Esophagus muscularis mucosa (tissue), 4 donors: ENCODE measurements around the gene GRPEL2. TPM values are rescaled to one million over a fixed set of nuclear protein-coding genes. Genes with fewer than 3 reads are reported as not detected.

Source experiments
- DNase-seq: peaks from one replicate; pipeline ENCODE4 v3.0.0-alpha.2; 2017; ENCODE audit errors: extremely low spot score
- H3K27ac ChIP-seq, 4 donors: fragments of 200-600 bp; sonication (generic); replicated peaks in 1 of 4; 1 replicate in 3 of 4; 2 replicates in 1 of 4; pipeline ENCODE4 v1.5.1; 2016 to 2019; ENCODE audit warnings: mild to moderate bottlenecking in 1 of 4
- H3K27me3 ChIP-seq, 4 donors: fragments of 200-600 bp; sonication (generic); one replicate each; pipeline versions ENCODE4 v1.5.1 to v1.6.0; 2016 to 2019
- H3K36me3 ChIP-seq, 4 donors: fragments of 200-600 bp; sonication (generic); one replicate each; pipeline ENCODE4 v1.5.1; 2016 to 2019
- H3K4me1 ChIP-seq, 4 donors: fragments of 200-600 bp; sonication (generic); one replicate each; pipeline ENCODE4 v1.5.1; 2016 to 2019
- H3K4me3 ChIP-seq, 4 donors: fragments of 200-600 bp; sonication (generic); 1 replicate in 2 of 4; 2 replicates in 2 of 4; pipeline ENCODE4 v1.5.1; 2016 to 2019; ENCODE audit warnings: mild to moderate bottlenecking in 4 of 4, moderate library complexity in 1 of 4
- H3K9me3 ChIP-seq, 4 donors: fragments of 200-600 bp; sonication (generic); 1 replicate in 3 of 4; 2 replicates in 1 of 4; pipeline ENCODE4 v1.5.1; 2016 to 2019
- CTCF ChIP-seq, 3 experiments: fragments of 200-600 bp in 2 of 3; fragments of 450-650 bp in 1 of 3; sonication (generic) in 2 of 3; IDR thresholded peaks; one replicate each; pipeline ENCODE4 v1.5.1; 2017 to 2019; ENCODE audit warnings: antibody characterized with exemption in 3 of 3, mild to moderate bottlenecking in 2 of 3, moderate library complexity in 1 of 3
- EP300 ChIP-seq: sonication (generic); formaldehyde crosslinking; IDR thresholded peaks from one replicate; pipeline ENCODE4 v1.6.1; 2017; ENCODE audit warnings: antibody characterized with exemption
- POLR2A ChIP-seq: fragments of 450-650 bp; IDR thresholded peaks from one replicate; pipeline ENCODE4 v1.6.1; 2017; ENCODE audit warnings: antibody characterized with exemption, moderate library complexity, mild to moderate bottlenecking, low read depth
- POLR2AphosphoS5 ChIP-seq, 2 donors: sonication (generic); formaldehyde crosslinking; IDR thresholded peaks; one replicate each; pipeline ENCODE4 v1.6.1; 2017; ENCODE audit warnings: antibody characterized with exemption in 2 of 2
- WGBS: methylation state at CpG from one replicate; pipeline ENCODE4 v1.1.5; 2018; 5-methylcytosine and 5-hydroxymethylcytosine counted together
- intact Hi-C: fragments of 100-400 bp; cut with DNase I; formaldehyde crosslinking; loops from one replicate; pipeline ENCODE4 v1.15.1; 2023
- total RNA-seq, 4 donors: library from RNA; depleted of rRNA; stranded (reverse); fragments of >200 nt; gene quantifications; one replicate each; pipeline versions ENCODE4 v1.1.0 to v1.2.1, GENCODE V29; 2016

Gene GRPEL2
- total RNA-seq, 4 donors from 2014 or later: 7.8 to 14.9 (median 8.7) TPM

- intact Hi-C loops: no loop called here
Observed at GRCh38 chr5:149310947-149311658, 34.2 kb upstream of the GRPEL2 start.

GRCh38 chr5:149313151-149313841 is 32.0 kb upstream of the GRPEL2 start:
- H3K27ac ChIP-seq: no peak overlapping the region
- peaks cover 0 to 76% (median 17%) of the 10 kb centered on the region in 4 donors for H3K36me3 ChIP-seq
- no peak for TF ChIP-seq CTCF (IDR thresholded peaks at IDR 0.05)
- no peak for TF ChIP-seq EP300
- no peak for TF ChIP-seq POLR2AphosphoS5 (IDR thresholded peaks at IDR 0.05)
- TF ChIP-seq POLR2A: no peak
- intact Hi-C loops: no loop called here
- no peak for DNase-seq
- WGBS: 85% methylated on average over 4 of the region's 6 CpGs
- H3K27me3 ChIP-seq: no peaks in the 10 kb centered on the region
- H3K9me3 ChIP-seq: no peaks in the 10 kb centered on the region
- H3K4me1 ChIP-seq: peaks cover 9 to 16% (median 11%) of the 10 kb centered on the region in 4 donors
- H3K4me3 ChIP-seq: no peak overlapping the region

More at GRCh38 chr5:149310947-149311658, 34.2 kb upstream of the GRPEL2 start:
- TF ChIP-seq CTCF (IDR thresholded peaks at IDR 0.05) (no peak), POLR2AphosphoS5 (IDR thresholded peaks at IDR 0.05) (no peak)
- no peak overlapping the region for H3K4me3 ChIP-seq
- H3K4me1 ChIP-seq: peaks cover 0 to 6% (median 4%) of the 10 kb centered on the region in 4 donors
- no peaks in the 10 kb centered on the region for H3K9me3 ChIP-seq
- no peak for DNase-seq
- H3K27me3 ChIP-seq: no peaks in the 10 kb centered on the region
- H3K36me3 ChIP-seq: peaks cover 0 to 82% (median 27%) of the 10 kb centered on the region in 4 donors
- 80% methylated on average over 9 of the region's 10 CpGs for WGBS
- H3K27ac ChIP-seq: no peak overlapping the region

- intact Hi-C loops: loop anchor here (5.0 kb wide), 1 partner anchor 53 kb away; no protein-coding TSS in a partner anchor
- no peak overlapping the region for H3K27ac ChIP-seq
- no peaks in the 10 kb centered on the region for H3K27me3 ChIP-seq
- no peak overlapping the region for H3K4me3 ChIP-seq
- H3K4me1 ChIP-seq: peaks cover 11 to 16% (median 12%) of the 10 kb centered on the region in 4 donors
- no peaks in the 10 kb centered on the region for H3K9me3 ChIP-seq
- H3K36me3 ChIP-seq: peaks cover 0 to 81% (median 18%) of the 10 kb centered on the region in 4 donors
- DNase-seq: no peak
- 86% methylated on average over 4 of the region's 4 CpGs for WGBS
- no peak for TF ChIP-seq POLR2AphosphoS5 (IDR thresholded peaks at IDR 0.05)
- no peak for TF ChIP-seq EP300
- no peak for TF ChIP-seq CTCF (IDR thresholded peaks at IDR 0.05)
- TF ChIP-seq POLR2A: no peak
Observed at GRCh38 chr5:149314571-149315111, 30.7 kb upstream of the GRPEL2 start.

- DNase-seq: no peak
- Histone ChIP-seq H3K27me3 (no peaks in the 10 kb centered on the region), H3K27ac (no peak overlapping the region), H3K4me3 (no peak overlapping the region), H3K36me3 (peaks cover 0 to 80% (median 11%) of the 10 kb centered on the region in 4 donors), H3K4me1 (peaks cover 19 to 21% (median 20%) of the 10 kb centered on the region in 4 donors), H3K9me3 (no peaks in the 10 kb centered on the region)
- WGBS: 93% methylated on average over 6 of the region's 6 CpGs
- intact Hi-C loops: loop anchor here (5.0 kb wide), 1 partner anchor 52 kb away; no protein-coding TSS in a partner anchor
- TF ChIP-seq POLR2A: no peak
- TF ChIP-seq POLR2AphosphoS5 (IDR thresholded peaks at IDR 0.05): no peak
- no peak for TF ChIP-seq EP300
- TF ChIP-seq CTCF (IDR thresholded peaks at IDR 0.05): no peak
Observed at GRCh38 chr5:149315753-149316152, 29.5 kb upstream of the GRPEL2 start.
